HEK293 (cell line): ENCODE measurements around the gene TTC7B.

Experiments used
- CTCF ChIA-PET: fragments of 350-600 bp; formaldehyde crosslinking; extraction: SDS; loops from one replicate; lab custom pipeline; 2021; ENCODE audit warnings: antibody characterized with exemption; lab: Yijun Ruan, JAX
- POLR2A ChIA-PET: fragments of 300-600 bp; formaldehyde crosslinking; extraction: SDS; loops from one replicate; lab custom pipeline; 2020; ENCODE audit warnings: antibody characterized with exemption, inconsistent platforms; lab: Yijun Ruan, JAX
- H3K27ac ChIP-seq: fragments of 200-500 bp; sonication (Bioruptor generic); 2 replicates; pipeline ENCODE4 v1.5.1; 2014; ENCODE audit warnings: low read depth, low read length, control low read depth, inconsistent platforms; ENCODE audit errors: extremely low read depth
- H3K36me3 ChIP-seq, 2 experiments: fragments of 200-500 bp in 1 of 2; sonication (Bioruptor generic) in 1 of 2; 1 replicate in 1 of 2; 2 replicates in 1 of 2; pipeline ENCODE4 v1.5.1; 2014 to 2017; ENCODE audit warnings: inconsistent platforms in 2 of 2, low read length in 2 of 2; ENCODE audit not compliant: control insufficient read depth in 2 of 2, insufficient read depth in 1 of 2
- H3K4me1 ChIP-seq: fragments of 200-500 bp; sonication (Bioruptor generic); 2 replicates; pipeline ENCODE4 v1.5.1; 2014; ENCODE audit warnings: mild to moderate bottlenecking, low read length, inconsistent platforms; ENCODE audit not compliant: control insufficient read depth, insufficient read depth
- H3K4me3 ChIP-seq: 2 replicates; pipeline ENCODE4 v1.5.1; 2011; ENCODE audit warnings: low read depth, mild to moderate bottlenecking, control low read depth, low read length, moderate library complexity
- H3K9me3 ChIP-seq: fragments of 200-500 bp; sonication (Bioruptor generic); 2 replicates; pipeline ENCODE4 v1.5.1; 2014; ENCODE audit warnings: low read depth, low read length, inconsistent platforms; ENCODE audit not compliant: control insufficient read depth, insufficient read depth
- MYNN ChIP-seq: fragments of 450-650 bp; formaldehyde crosslinking; IDR thresholded peaks from 2 replicates; pipeline ENCODE4 v1.5.1; 2016; ENCODE audit warnings: missing biosample characterization, missing genetic modification characterization, borderline replicate concordance
- MZF1 ChIP-seq: fragments of 450-650 bp; formaldehyde crosslinking; IDR thresholded peaks from 2 replicates; pipeline ENCODE4 v1.5.1; 2017; ENCODE audit warnings: missing biosample characterization, missing genetic modification characterization, borderline replicate concordance
- TSHZ1 ChIP-seq: fragments of 450-650 bp; formaldehyde crosslinking; IDR thresholded peaks from 2 replicates; pipeline ENCODE4 v1.5.1; 2016; ENCODE audit warnings: missing biosample characterization, missing genetic modification characterization, borderline replicate concordance
- YY1 ChIP-seq: fragments of 450-650 bp; formaldehyde crosslinking; IDR thresholded peaks from 2 replicates; pipeline ENCODE4 v1.5.1; 2018; ENCODE audit warnings: missing biosample characterization, missing genetic modification characterization
- ZIC2 ChIP-seq: fragments of 450-650 bp; formaldehyde crosslinking; IDR thresholded peaks from 2 replicates; pipeline ENCODE4 v1.5.1; 2016; ENCODE audit warnings: missing biosample characterization, missing genetic modification characterization
- ZNF155 ChIP-seq: fragments of 450-650 bp; formaldehyde crosslinking; IDR thresholded peaks from 2 replicates; pipeline ENCODE4 v1.5.1; 2016; ENCODE audit warnings: missing biosample characterization, missing genetic modification characterization
- ZNF211 ChIP-seq: fragments of 450-650 bp; formaldehyde crosslinking; IDR thresholded peaks from 2 replicates; pipeline ENCODE4 v1.5.1; 2016; ENCODE audit warnings: low read depth, missing biosample characterization, missing genetic modification characterization
- ZNF239 ChIP-seq: fragments of 450-650 bp; formaldehyde crosslinking; IDR thresholded peaks from 2 replicates; pipeline ENCODE4 v1.5.1; 2016; ENCODE audit warnings: missing biosample characterization, missing genetic modification characterization
- ZNF248 ChIP-seq: fragments of 450-650 bp; formaldehyde crosslinking; IDR thresholded peaks from 2 replicates; pipeline ENCODE4 v1.5.1; 2017; ENCODE audit warnings: missing biosample characterization, missing genetic modification characterization
- ZNF292 ChIP-seq: fragments of 450-650 bp; formaldehyde crosslinking; IDR thresholded peaks from 2 replicates; pipeline ENCODE4 v1.5.1; 2016; ENCODE audit warnings: low read depth, missing biosample characterization, missing genetic modification characterization, borderline replicate concordance
- ZNF416 ChIP-seq: fragments of 450-650 bp; formaldehyde crosslinking; IDR thresholded peaks from 2 replicates; pipeline ENCODE4 v1.5.1; 2016; ENCODE audit warnings: missing biosample characterization, missing genetic modification characterization
- ZNF433 ChIP-seq: fragments of 450-650 bp; formaldehyde crosslinking; IDR thresholded peaks from 2 replicates; pipeline ENCODE4 v1.5.1; 2016; ENCODE audit warnings: missing biosample characterization, missing genetic modification characterization, low read depth
- ZNF513 ChIP-seq: fragments of 450-650 bp; IDR thresholded peaks from 2 replicates; pipeline ENCODE4 v1.5.1; 2018; ENCODE audit warnings: missing biosample characterization, missing genetic modification characterization
- ZNF521 ChIP-seq: fragments of 450-650 bp; formaldehyde crosslinking; IDR thresholded peaks from 2 replicates; pipeline ENCODE4 v1.5.1; 2017; ENCODE audit warnings: missing biosample characterization, mild to moderate bottlenecking, missing genetic modification characterization
- ZNF530 ChIP-seq: fragments of 450-650 bp; formaldehyde crosslinking; IDR thresholded peaks from 2 replicates; pipeline ENCODE4 v1.5.1; 2016; ENCODE audit warnings: low read depth, missing biosample characterization, missing genetic modification characterization
- ZNF548 ChIP-seq: fragments of 450-650 bp; formaldehyde crosslinking; IDR thresholded peaks from 2 replicates; pipeline ENCODE4 v1.5.1; 2016; ENCODE audit warnings: missing biosample characterization, missing genetic modification characterization
- ZNF549 ChIP-seq: fragments of 450-650 bp; IDR thresholded peaks from 2 replicates; pipeline ENCODE4 v1.5.1; 2018; ENCODE audit warnings: missing biosample characterization, missing genetic modification characterization, mild to moderate bottlenecking, inconsistent platforms, moderate library complexity
- ZNF555 ChIP-seq: fragments of 450-650 bp; formaldehyde crosslinking; conservative IDR thresholded peaks from 2 replicates; pipeline ENCODE4 v1.5.1; 2017; ENCODE audit warnings: missing biosample characterization, mild to moderate bottlenecking, missing genetic modification characterization, inconsistent platforms
- ZNF560 ChIP-seq: fragments of 450-650 bp; formaldehyde crosslinking; IDR thresholded peaks from 2 replicates; pipeline ENCODE4 v1.5.1; 2017; ENCODE audit warnings: missing biosample characterization, missing genetic modification characterization, borderline replicate concordance
- ZNF600 ChIP-seq: fragments of 450-650 bp; formaldehyde crosslinking; IDR thresholded peaks from 2 replicates; pipeline ENCODE4 v1.5.1; 2016; ENCODE audit warnings: missing biosample characterization, missing genetic modification characterization
- ZNF624 ChIP-seq: fragments of 450-650 bp; formaldehyde crosslinking; IDR thresholded peaks from 2 replicates; pipeline ENCODE4 v1.5.1; 2017; ENCODE audit warnings: missing biosample characterization, missing genetic modification characterization
- ZNF654 ChIP-seq: fragments of 450-650 bp; formaldehyde crosslinking; IDR thresholded peaks from 2 replicates; pipeline ENCODE4 v1.5.1; 2016; ENCODE audit warnings: low read depth, missing biosample characterization, missing genetic modification characterization
- ZNF701 ChIP-seq: fragments of 450-650 bp; formaldehyde crosslinking; IDR thresholded peaks from 2 replicates; pipeline ENCODE4 v1.5.1; 2016; ENCODE audit warnings: missing biosample characterization, missing genetic modification characterization
- ZNF776 ChIP-seq: fragments of 450-650 bp; formaldehyde crosslinking; IDR thresholded peaks from 2 replicates; pipeline ENCODE4 v1.5.0; 2017; ENCODE audit warnings: missing biosample characterization, missing genetic modification characterization, borderline replicate concordance
- TF ChIP-seq, protein P1 (sequence below): fragments of 450-650 bp; formaldehyde crosslinking; IDR thresholded peaks from 2 replicates; pipeline ENCODE4 v1.5.0; 2017; ENCODE audit warnings: missing biosample characterization, missing genetic modification characterization, borderline replicate concordance
- TF ChIP-seq, protein P2 (sequence below): sonication (generic); formaldehyde crosslinking; IDR thresholded peaks from 2 replicates; pipeline ENCODE4 v1.8.1; 2022; ENCODE audit warnings: mild to moderate bottlenecking, moderate library complexity, missing genetic modification reagents

Gene TTC7B

GRCh38 chr14:90600619-90601018, 215.6 kb downstream of the TTC7B start (continued):
- TF ChIP-seq ZIC2 (no peak), ZNF521 (no peak), ZNF211 (no peak), ZNF560 (tag by site-specific recombination) (no peak), ZNF513 (tag by site-specific recombination) (no peak), ZNF624 (tag by site-specific recombination) (no peak), ZNF239 (tag by site-specific recombination) (no peak)
- TF ChIP-seq, protein P1, sequence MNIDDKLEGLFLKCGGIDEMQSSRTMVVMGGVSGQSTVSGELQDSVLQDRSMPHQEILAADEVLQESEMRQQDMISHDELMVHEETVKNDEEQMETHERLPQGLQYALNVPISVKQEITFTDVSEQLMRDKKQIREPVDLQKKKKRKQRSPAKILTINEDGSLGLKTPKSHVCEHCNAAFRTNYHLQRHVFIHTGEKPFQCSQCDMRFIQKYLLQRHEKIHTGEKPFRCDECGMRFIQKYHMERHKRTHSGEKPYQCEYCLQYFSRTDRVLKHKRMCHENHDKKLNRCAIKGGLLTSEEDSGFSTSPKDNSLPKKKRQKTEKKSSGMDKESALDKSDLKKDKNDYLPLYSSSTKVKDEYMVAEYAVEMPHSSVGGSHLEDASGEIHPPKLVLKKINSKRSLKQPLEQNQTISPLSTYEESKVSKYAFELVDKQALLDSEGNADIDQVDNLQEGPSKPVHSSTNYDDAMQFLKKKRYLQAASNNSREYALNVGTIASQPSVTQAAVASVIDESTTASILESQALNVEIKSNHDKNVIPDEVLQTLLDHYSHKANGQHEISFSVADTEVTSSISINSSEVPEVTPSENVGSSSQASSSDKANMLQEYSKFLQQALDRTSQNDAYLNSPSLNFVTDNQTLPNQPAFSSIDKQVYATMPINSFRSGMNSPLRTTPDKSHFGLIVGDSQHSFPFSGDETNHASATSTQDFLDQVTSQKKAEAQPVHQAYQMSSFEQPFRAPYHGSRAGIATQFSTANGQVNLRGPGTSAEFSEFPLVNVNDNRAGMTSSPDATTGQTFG (tag by site-specific recombination) = no peak

DNA sequence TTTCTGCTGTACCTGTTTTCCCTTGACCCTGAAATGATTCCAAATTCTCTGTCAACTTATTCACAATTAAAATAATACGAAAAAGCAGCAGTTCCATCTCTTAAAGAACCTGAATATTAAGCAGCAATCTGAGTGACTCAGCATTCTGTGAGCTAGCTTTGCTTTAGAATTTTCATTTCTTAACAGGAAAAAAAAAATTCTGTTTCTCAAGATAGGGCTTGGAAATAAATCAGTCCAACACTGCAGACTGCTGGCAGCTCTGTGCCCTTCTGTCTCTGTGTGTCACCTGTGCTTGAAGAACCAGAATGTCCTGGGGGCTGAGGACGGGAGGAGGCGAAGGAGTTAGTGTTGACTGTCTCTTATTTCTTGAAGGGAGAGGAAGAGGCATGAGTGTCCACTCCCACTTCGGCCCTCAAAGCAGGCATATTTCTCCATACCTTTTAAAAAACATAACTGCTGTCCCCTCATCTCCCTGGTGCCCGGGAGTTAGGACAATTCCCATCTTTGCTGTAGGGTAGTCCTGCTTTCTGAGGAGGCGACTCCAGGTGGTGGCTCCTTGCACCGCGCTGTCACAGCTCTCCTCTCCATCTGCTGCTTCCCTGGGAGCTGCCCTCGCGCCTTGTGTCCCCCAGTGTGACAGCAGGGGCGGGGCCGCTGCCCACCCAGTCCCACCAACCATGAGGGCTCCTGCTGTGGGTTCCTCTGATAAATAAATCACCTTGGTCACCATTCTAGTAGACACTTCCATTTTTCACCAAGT, 216.3 kb downstream of the TTC7B start:
- Histone ChIP-seq H3K27ac (no peak overlapping the region), H3K36me3 (no peaks in the 10 kb centered on the region), H3K4me1 (no peaks in the 10 kb centered on the region), H3K9me3 (no peaks in the 10 kb centered on the region), H3K4me3 (no peak overlapping the region)
- TF ChIP-seq MZF1 (tag by site-specific recombination) (no peak), ZNF433 (tag by site-specific recombination) (no peak), ZNF530 (no peak), ZNF776 (tag by site-specific recombination) (no peak), ZNF521 (no peak), ZNF701 (tag by site-specific recombination) (no peak), ZNF654 (tag by site-specific recombination) (no peak), ZNF555 (tag by site-specific recombination) (no peak), ZNF549 (tag by site-specific recombination) (no peak), ZNF416 (tag by site-specific recombination) (no peak), MYNN (tag by site-specific recombination) (no peak)
- TF ChIP-seq, protein P2, sequence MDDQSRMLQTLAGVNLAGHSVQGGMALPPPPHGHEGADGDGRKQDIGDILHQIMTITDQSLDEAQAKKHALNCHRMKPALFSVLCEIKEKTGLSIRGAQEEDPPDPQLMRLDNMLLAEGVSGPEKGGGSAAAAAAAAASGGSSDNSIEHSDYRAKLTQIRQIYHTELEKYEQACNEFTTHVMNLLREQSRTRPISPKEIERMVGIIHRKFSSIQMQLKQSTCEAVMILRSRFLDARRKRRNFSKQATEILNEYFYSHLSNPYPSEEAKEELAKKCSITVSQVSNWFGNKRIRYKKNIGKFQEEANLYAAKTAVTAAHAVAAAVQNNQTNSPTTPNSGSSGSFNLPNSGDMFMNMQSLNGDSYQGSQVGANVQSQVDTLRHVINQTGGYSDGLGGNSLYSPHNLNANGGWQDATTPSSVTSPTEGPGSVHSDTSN (CRISPR knock-in tag) = no peak
- CTCF ChIA-PET = interaction anchor here (0.6 kb wide), 1 partner anchor 299 kb away, joined by 3 read pairs; no protein-coding TSS in a partner anchor
- POLR2A ChIA-PET = no interaction called here

DNA sequence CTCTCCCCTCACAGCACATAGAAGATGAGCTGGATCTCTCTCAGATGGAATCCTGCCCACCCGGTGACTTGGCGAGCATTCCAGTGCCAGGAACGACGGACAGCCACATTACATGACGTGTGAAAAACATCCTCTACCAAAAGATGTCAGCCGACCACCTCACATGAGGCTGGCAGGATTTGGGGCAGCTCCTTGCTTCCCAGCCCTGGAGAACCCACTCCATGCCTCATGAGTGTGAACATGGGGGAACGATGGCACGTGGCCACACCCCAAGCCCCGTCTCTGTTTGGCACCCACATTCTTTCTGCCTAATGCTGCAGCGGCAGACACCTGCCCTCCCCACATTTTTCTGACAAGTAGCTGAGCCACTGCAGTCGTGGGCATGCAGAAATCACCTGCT, 216.9 kb downstream of the TTC7B start:
- Histone ChIP-seq H3K36me3 (no peaks in the 10 kb centered on the region), H3K27ac (no peak overlapping the region), H3K4me1 (no peaks in the 10 kb centered on the region), H3K4me3 (no peak overlapping the region), H3K9me3 (no peaks in the 10 kb centered on the region)
- CTCF ChIA-PET = no interaction called here
- POLR2A ChIA-PET = no interaction called here
- TF ChIP-seq ZNF624 (tag by site-specific recombination) (no peak), ZNF155 (no peak), ZNF600 (tag by site-specific recombination) (no peak), ZNF548 (tag by site-specific recombination) (no peak), YY1 (tag by site-specific recombination) (no peak), ZNF292 (no peak), TSHZ1 (tag by site-specific recombination) (no peak), ZNF248 (no peak)
